Measurements from ENCODE around the gene LHPP. TPM values are rescaled to one million over a fixed set of nuclear protein-coding genes. Genes with fewer than 3 reads are reported as not detected.

LHPP gene
- total RNA-seq, 1 donor from 2014 or later, result 22.9 TPM

DNA sequence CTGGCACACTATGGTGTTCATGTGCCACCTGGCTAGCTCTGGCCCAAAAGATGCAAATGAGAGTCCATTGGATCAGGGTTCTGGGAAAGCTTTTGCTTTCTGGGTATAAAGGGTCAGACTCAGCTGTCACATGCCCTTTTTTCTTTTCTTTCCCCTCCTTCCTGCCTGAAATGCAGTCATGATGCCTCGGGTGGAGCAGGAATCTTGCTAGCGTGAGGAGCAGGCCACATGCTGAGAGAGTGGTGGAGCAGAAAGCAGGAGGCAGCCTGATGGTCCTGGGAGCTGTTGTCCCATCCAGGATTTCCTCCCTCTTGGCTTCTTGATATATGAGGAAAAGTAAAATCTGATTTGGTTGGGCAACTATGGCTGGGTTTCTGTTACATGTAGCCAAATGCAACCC is 2.7 kb upstream of the LHPP start:
- intact Hi-C loops (cut with micrococcal nuclease), result no loop called here

DNA sequence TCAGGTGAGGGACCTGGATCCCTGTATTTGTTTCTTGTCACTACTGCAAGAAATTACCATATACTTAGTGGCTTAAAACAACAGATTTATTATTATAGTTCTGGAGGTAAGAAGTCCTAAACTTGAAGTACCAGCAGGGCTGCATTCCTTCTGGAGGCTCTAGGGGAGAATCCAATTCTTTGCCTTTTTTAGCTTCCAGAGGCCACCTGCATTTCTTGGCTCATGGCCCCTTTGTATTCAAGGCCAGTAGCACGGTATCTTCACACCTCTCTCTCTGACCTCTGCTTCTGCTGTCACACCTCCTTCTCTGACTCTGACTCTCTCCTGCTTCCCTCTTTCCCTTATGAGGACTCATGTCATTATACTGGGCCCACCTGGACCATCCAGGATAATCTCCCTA is 2.2 kb upstream of the LHPP start:
- Mint-ChIP-seq H3K9me3 (no peaks in the 10 kb centered on the region), H3K4me3 (no peak overlapping the region), H3K27me3 (peaks cover 23% of the 10 kb centered on the region), H3K36me3 (ENCODE audit: low read depth) (no peaks in the 10 kb centered on the region), H3K27ac (no peak overlapping the region), H3K4me1 (peaks cover 13% of the 10 kb centered on the region)
- TF ChIP-seq, protein P1, sequence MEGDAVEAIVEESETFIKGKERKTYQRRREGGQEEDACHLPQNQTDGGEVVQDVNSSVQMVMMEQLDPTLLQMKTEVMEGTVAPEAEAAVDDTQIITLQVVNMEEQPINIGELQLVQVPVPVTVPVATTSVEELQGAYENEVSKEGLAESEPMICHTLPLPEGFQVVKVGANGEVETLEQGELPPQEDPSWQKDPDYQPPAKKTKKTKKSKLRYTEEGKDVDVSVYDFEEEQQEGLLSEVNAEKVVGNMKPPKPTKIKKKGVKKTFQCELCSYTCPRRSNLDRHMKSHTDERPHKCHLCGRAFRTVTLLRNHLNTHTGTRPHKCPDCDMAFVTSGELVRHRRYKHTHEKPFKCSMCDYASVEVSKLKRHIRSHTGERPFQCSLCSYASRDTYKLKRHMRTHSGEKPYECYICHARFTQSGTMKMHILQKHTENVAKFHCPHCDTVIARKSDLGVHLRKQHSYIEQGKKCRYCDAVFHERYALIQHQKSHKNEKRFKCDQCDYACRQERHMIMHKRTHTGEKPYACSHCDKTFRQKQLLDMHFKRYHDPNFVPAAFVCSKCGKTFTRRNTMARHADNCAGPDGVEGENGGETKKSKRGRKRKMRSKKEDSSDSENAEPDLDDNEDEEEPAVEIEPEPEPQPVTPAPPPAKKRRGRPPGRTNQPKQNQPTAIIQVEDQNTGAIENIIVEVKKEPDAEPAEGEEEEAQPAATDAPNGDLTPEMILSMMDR (IDR thresholded peaks at IDR 0.05), result no peak
- intact Hi-C loops (cut with micrococcal nuclease), result no loop called here
- ChIA-PET CTCF (no interaction called here), POLR2A (no interaction called here)
- no peak for ATAC-seq (ENCODE audit: low read depth)
- no peak for DNase-seq

More for the DNA sequence above, 2.7 kb upstream of the LHPP start:
- DNase-seq (no peak), ATAC-seq (ENCODE audit: low read depth) (no peak)
- peaks cover 26% of the 10 kb centered on the region for H3K27me3 Mint-ChIP-seq
- H3K4me3 Mint-ChIP-seq, result no peak overlapping the region
- peaks cover 10% of the 10 kb centered on the region for H3K4me1 Mint-ChIP-seq
- H3K9me3 Mint-ChIP-seq, result no peaks in the 10 kb centered on the region
- TF ChIP-seq, protein P1 (IDR thresholded peaks at IDR 0.05), result no peak
- ChIA-PET POLR2A (no interaction called here), CTCF (no interaction called here)
- no peak overlapping the region for H3K27ac Mint-ChIP-seq
- H3K36me3 Mint-ChIP-seq (ENCODE audit: low read depth), result no peaks in the 10 kb centered on the region

DNA sequence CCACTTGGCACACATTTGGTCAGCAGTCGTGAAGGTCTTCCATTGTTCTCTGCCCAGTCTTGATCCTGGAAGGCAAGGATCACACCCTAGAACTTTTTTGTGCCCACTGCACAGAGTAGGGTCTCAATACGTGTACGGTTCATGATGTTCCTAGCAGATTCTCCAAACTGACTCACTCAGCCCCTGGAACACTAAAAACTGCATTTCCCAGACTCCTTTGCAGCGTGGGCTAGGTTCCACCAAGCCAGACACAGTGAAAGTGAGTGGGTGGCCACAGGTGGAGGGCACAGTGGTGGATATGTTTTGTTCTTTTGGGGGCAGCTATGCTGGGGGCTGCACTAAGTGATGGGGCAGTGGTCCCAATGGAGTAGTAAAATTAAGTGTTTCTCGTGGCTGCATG is 1.5 kb upstream of the LHPP start:
- Mint-ChIP-seq H3K27ac (no peak overlapping the region), H3K27me3 (peaks cover 16% of the 10 kb centered on the region), H3K4me3 (no peak overlapping the region), H3K4me1 (peaks cover 20% of the 10 kb centered on the region), H3K36me3 (ENCODE audit: low read depth) (no peaks in the 10 kb centered on the region), H3K9me3 (no peaks in the 10 kb centered on the region)
- TF ChIP-seq, protein P1 (IDR thresholded peaks at IDR 0.05), result no peak
- POLR2A ChIA-PET, result interaction anchor here (0.6 to 2.0 kb wide), 2 partner anchors 10 to 44 kb away, joined by 7 to 8 read pairs; partner anchors contain the start of gene NKX1-2
- intact Hi-C loops (cut with micrococcal nuclease), result loop anchor here (5.0 to 10.0 kb wide), 2 partner anchors 423 to 1265 kb away; no protein-coding TSS in a partner anchor
- CTCF ChIA-PET, result interaction anchor here (1.3 kb wide), 1 partner anchor 466 kb away, joined by 3 read pairs; no protein-coding TSS in a partner anchor
- DNase-seq, result no peak
- ATAC-seq (ENCODE audit: low read depth), result no peak

DNA sequence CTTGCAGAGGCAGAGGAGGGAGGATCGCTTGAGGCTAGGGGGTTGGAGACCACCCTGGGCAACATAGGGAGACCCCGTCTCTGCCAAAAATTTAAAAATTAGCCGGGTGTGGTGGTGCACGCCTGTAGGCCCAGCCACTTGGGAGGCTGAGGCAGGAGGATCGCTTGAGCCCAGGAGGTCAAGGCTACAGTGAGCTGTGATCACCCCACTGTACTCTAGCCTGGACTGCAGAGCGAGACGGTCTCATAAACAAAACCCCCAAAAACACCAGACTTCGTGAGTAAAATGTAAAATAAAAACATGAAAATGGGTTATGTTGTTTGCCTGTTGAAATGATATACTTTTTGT is 699 bp downstream of the LHPP start:
- intact Hi-C loops (cut with micrococcal nuclease), result loop anchor here (1.0 to 10.0 kb wide), 6 partner anchors 44 to 1262 kb away; partner anchors contain the start of gene OAT
- TF ChIP-seq, protein P1 (IDR thresholded peaks at IDR 0.05), result no peak
- no peak for ATAC-seq (ENCODE audit: low read depth)
- Mint-ChIP-seq H3K9me3 (no peaks in the 10 kb centered on the region), H3K4me3 (peak overlapping the region; percentile 92), H3K27ac (peak overlapping the region; percentile 88), H3K36me3 (ENCODE audit: low read depth) (no peaks in the 10 kb centered on the region), H3K4me1 (peaks cover 32% of the 10 kb centered on the region), H3K27me3 (peaks cover 1% of the 10 kb centered on the region)
- no peak for DNase-seq
- ChIA-PET CTCF (interaction anchor here (0.6 to 1.5 kb wide), 4 partner anchors 44 to 557 kb away, joined by 3 to 5 read pairs (median 4); partner anchors contain the start of gene OAT), POLR2A (interaction anchor here (0.7 to 1.7 kb wide), 4 partner anchors 72 to 1257 kb away, joined by 4 to 6 read pairs (median 4); partner anchors contain the start of gene EDRF1)

DNA sequence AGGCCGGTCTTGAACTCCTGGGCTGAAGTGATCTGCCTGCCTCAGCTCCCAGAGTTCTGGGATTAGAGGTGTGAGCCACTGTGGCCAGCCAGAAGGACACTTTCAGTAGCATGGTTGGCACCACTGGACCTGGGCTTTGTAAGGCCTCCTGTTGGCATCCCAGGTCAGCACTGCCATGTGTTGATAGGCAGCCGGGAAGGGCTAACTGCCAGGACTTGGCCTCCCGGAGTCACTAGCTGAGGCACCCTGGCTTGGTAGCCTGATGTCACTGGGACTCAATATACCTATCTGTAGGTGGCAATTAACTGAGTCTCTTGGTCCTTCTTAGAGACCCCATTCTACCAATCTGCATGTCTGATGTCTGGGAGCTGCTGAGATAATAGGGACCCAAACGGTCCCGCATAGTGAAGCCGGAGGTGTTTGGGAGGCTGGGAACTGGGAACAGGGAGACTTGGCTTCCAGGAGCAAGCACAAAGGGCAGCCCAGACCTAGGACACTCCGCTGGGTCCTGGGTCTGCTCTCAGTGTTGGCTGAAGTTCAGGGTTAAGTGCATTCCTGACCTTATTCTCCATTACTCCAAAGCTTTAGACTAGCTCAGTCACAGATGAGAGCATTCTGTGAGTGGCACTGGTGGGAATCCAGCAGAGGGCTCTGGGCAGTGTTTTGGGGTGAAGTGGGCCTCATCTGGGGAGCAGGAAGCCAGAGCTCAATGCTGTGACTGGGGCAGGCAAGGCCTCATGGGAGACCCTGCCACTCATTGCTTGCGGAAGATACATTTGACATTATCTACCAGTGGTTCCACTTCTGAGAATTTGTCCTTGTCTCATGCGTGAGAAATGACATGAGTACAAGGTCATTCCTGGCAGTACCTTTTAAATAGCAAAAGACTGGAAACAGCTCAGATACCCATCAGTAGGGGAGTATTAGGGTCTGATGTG is 2.7 kb downstream of the LHPP start:
- ATAC-seq (ENCODE audit: low read depth) (no peak), DNase-seq (no peak)
- POLR2A ChIA-PET, result interaction anchor here (0.7 kb wide), 2 partner anchors 275 to 553 kb away, joined by 5 to 10 read pairs; no protein-coding TSS in a partner anchor
- H3K27me3 Mint-ChIP-seq, result no peaks in the 10 kb centered on the region
- TF ChIP-seq, protein P1 (IDR thresholded peaks at IDR 0.05), result no peak
- CTCF ChIA-PET, result no interaction called here
- H3K4me3 Mint-ChIP-seq, result peak overlapping the region; percentile 53
- intact Hi-C loops (cut with micrococcal nuclease), result loop anchor here (5.0 to 10.0 kb wide), 2 partner anchors 427 to 1261 kb away; no protein-coding TSS in a partner anchor
- peak overlapping the region; percentile 88 for H3K27ac Mint-ChIP-seq
- no peaks in the 10 kb centered on the region for H3K9me3 Mint-ChIP-seq
- H3K36me3 Mint-ChIP-seq (ENCODE audit: low read depth), result peaks cover 3% of the 10 kb centered on the region
- H3K4me1 Mint-ChIP-seq, result peaks cover 35% of the 10 kb centered on the region

All from activated B cell treated with CpG ODN at 0.5 μM for 24 hours (primary cell).